Measurements from ENCODE around the gene MBLAC1. TPM values are rescaled to one million over a fixed set of nuclear protein-coding genes. Genes with fewer than 3 reads are reported as not detected.

Gene MBLAC1
- total and polyA plus RNA-seq, 2 donors (not counting 1 experiment from before 2014, with no cell fraction given), result 1.6 to 4.5 TPM

GRCh38 chr7:100115026-100115425 is 11.7 kb upstream of the MBLAC1 start:
- Histone ChIP-seq H3K79me2 (ENCODE audit: control insufficient read depth, insufficient read depth, low read length) (peaks cover 18% of the 10 kb centered on the region), H3K4me1 (ENCODE audit: control insufficient read depth in 2 of 2, insufficient read depth in 2 of 2, low read length in 2 of 2) (peaks cover 7 to 13% of the 10 kb centered on the region in 2 donors), H4K20me1 (ENCODE audit: control insufficient read depth, insufficient read depth, low read length, poor library complexity, severe bottlenecking) (no peaks in the 10 kb centered on the region), H3K9me3 (ENCODE audit: control extremely low read depth in 1 of 3, control insufficient read depth in 2 of 3, insufficient read depth in 1 of 3, low read length in 2 of 3) (no peaks in the 10 kb centered on the region), H3K36me3 (replicated peaks in 1 of 2; ENCODE audit: control extremely low read depth in 1 of 2, control insufficient read depth in 1 of 2, extremely low read depth in 1 of 2, insufficient read depth in 2 of 2, low read length in 1 of 2) (peaks cover 0 to 30% of the 10 kb centered on the region in 2 experiments), H2AFZ (ENCODE audit: insufficient read depth, low read depth, low read length, poor library complexity, severe bottlenecking) (no peak overlapping the region), H3K27me3 (replicated peaks in 1 of 4; ENCODE audit: control extremely low read depth in 1 of 4, control insufficient read depth in 3 of 4, insufficient read depth in 4 of 4, low read length in 3 of 4) (no peaks in the 10 kb centered on the region), H3K9ac (ENCODE audit: low read length) (no peak overlapping the region), H3K4me2 (replicated peaks; ENCODE audit: low read depth, low read length, poor library complexity, severe bottlenecking) (no peak overlapping the region), H3K4me3 (ENCODE audit: control extremely low read depth in 1 of 5, extremely low read depth in 1 of 5, insufficient read depth in 1 of 5, low read depth in 2 of 5, low read length in 4 of 5) (no peak overlapping the region), H3K27ac (ENCODE audit: low read length in 2 of 2) (no peak overlapping the region)
- Mint-ChIP-seq H3K27me3 (no peaks in the 10 kb centered on the region), H3K9me3 (ENCODE audit: insufficient read depth) (no peaks in the 10 kb centered on the region), H3K27ac (no peak overlapping the region), H3K4me1 (peaks cover 18% of the 10 kb centered on the region), H3K4me3 (no peak overlapping the region)
- POLR2A ChIA-PET, result no interaction called here
- CTCF ChIA-PET, result no interaction called here
- 96% methylated on average over 5 of the region's 7 CpGs for WGBS (ENCODE audit: insufficient coverage)
- no peak for ATAC-seq (ENCODE audit: low read depth)
- no peak for TF ChIP-seq CTCF (IDR thresholded peaks at IDR 0.05)
- no peak for TF ChIP-seq EZH2 (IDR thresholded peaks at IDR 0.05; ENCODE audit: borderline replicate concordance, insufficient read depth, low read depth, low read length, poor library complexity, severe bottlenecking)
- intact Hi-C loops (cut with micrococcal nuclease), result no loop called here
- no peak for DNase-seq

GRCh38 chr7:100118388-100119071 is 8.2 kb upstream of the MBLAC1 start:
- WGBS (ENCODE audit: insufficient coverage), result 16% methylated on average over 12 of the region's 18 CpGs
- ATAC-seq (ENCODE audit: low read depth) (no peak), DNase-seq (no peak)
- peak overlapping the region; percentile 95 for H3K27ac Mint-ChIP-seq
- H3K4me3 Mint-ChIP-seq, result peak overlapping the region; percentile 98
- ChIA-PET POLR2A (interaction anchor here (0.7 kb wide), 1 partner anchor 20 kb away, joined by 5 read pairs; no protein-coding TSS in a partner anchor), CTCF (no interaction called here)
- Histone ChIP-seq H3K27ac (ENCODE audit: low read length in 2 of 2) (peak overlapping the region; percentile 93 to 97), H3K4me1 (ENCODE audit: control insufficient read depth in 2 of 2, insufficient read depth in 2 of 2, low read length in 2 of 2) (peaks cover 14 to 20% of the 10 kb centered on the region in 2 donors), H3K9ac (ENCODE audit: low read length) (peak overlapping the region; percentile 93), H2AFZ (ENCODE audit: insufficient read depth, low read depth, low read length, poor library complexity, severe bottlenecking) (peak overlapping the region; percentile 96), H3K79me2 (ENCODE audit: control insufficient read depth, insufficient read depth, low read length) (peaks cover 27% of the 10 kb centered on the region), H3K27me3 (replicated peaks in 1 of 4; ENCODE audit: control extremely low read depth in 1 of 4, control insufficient read depth in 3 of 4, insufficient read depth in 4 of 4, low read length in 3 of 4) (no peaks in the 10 kb centered on the region), H3K4me2 (replicated peaks; ENCODE audit: low read depth, low read length, poor library complexity, severe bottlenecking) (peak overlapping the region; percentile 97), H3K9me3 (ENCODE audit: control extremely low read depth in 1 of 3, control insufficient read depth in 2 of 3, insufficient read depth in 1 of 3, low read length in 2 of 3) (no peaks in the 10 kb centered on the region), H3K36me3 (replicated peaks in 1 of 2; ENCODE audit: control extremely low read depth in 1 of 2, control insufficient read depth in 1 of 2, extremely low read depth in 1 of 2, insufficient read depth in 2 of 2, low read length in 1 of 2) (peaks cover 0 to 5% of the 10 kb centered on the region in 2 experiments), H4K20me1 (ENCODE audit: control insufficient read depth, insufficient read depth, low read length, poor library complexity, severe bottlenecking) (no peaks in the 10 kb centered on the region), H3K4me3 (ENCODE audit: control extremely low read depth in 1 of 5, extremely low read depth in 1 of 5, insufficient read depth in 1 of 5, low read depth in 2 of 5, low read length in 4 of 5) (peak overlapping the region; percentile 67 to 94 (median 92))
- no peaks in the 10 kb centered on the region for H3K9me3 Mint-ChIP-seq (ENCODE audit: insufficient read depth)
- no peaks in the 10 kb centered on the region for H3K27me3 Mint-ChIP-seq
- intact Hi-C loops (cut with micrococcal nuclease), result loop anchor here (1.0 kb wide), 3 partner anchors 9 to 36 kb away; partner anchors contain the start of genes AP4M1 and MCM7
- H3K4me1 Mint-ChIP-seq, result peaks cover 28% of the 10 kb centered on the region
- TF ChIP-seq EZH2 (IDR thresholded peaks at IDR 0.05; ENCODE audit: borderline replicate concordance, insufficient read depth, low read depth, low read length, poor library complexity, severe bottlenecking) (no peak), CTCF (IDR thresholded peaks at IDR 0.05) (no peak)

Measured in B cell (primary cell).